Raji (cell line): Measurements from ENCODE around the gene SIRPD.

Experiments
- POLR2A ChIP-seq: IDR thresholded peaks from 2 replicates; pipeline ENCODE4 v1.6.1; 2011; ENCODE audit warnings: low read depth, low read length, control low read depth; ENCODE audit not compliant: insufficient read depth

The SIRPD gene

GRCh38 chr20:1557605-1558004 is at the start of gene SIRPD:
SIRPD (minus strand) TSS chr20:1557705; CDS start chr20:1557653, 52 bp downstream.
- TF ChIP-seq POLR2A: no peak

GRCh38 chr20:1600736-1601135 is 43.2 kb upstream of the SIRPD start:
- no peak for TF ChIP-seq POLR2A

DNA sequence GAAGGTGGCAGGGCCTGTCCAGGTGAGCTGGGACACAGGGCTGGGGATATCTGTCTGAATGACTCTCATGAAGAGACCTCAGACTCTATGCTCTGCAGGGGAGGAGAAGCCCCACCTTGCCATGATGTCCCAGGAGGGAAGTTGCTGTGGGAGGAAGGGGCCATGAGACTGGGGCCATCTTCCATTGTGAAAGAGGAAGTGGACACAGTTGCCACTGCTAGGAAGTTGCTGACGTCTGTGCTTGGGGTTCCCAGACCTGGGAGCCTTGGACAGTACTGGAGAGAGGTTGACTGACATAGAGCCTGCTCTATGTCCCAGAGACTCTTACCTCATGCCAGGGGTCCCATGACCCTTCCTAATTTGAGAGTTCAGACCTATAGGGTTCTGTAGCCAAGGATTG is 37.8 kb upstream of the SIRPD start:
- TF ChIP-seq POLR2A: no peak

- no peak for TF ChIP-seq POLR2A
Observed at GRCh38 chr20:1588533-1589460, 31.3 kb upstream of the SIRPD start.

GRCh38 chr20:1587781-1588532 is 30.5 kb upstream of the SIRPD start:
- no peak for TF ChIP-seq POLR2A

- TF ChIP-seq POLR2A: no peak
Observed at GRCh38 chr20:1579488-1579887, 22.0 kb upstream of the SIRPD start.

- TF ChIP-seq POLR2A: no peak
Observed at GRCh38 chr20:1577906-1578305, 20.4 kb upstream of the SIRPD start.

DNA sequence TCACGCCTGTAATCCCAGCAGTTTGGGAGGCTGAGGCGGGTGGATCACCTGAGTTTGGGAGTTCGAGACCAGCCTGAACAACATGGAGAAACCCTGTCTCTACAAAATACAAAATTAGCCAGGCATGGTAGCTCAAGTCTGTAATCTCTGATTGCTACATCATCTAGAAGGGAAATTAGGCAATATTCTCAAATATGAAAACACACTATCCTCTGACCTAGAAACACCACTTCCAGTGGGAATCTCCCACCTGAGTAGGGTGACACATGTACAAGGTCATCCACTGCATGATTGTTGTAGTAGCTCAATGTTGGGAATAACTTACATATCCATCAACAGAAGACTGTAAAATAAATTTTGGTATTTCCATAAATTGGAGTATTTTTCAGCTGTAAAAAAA is 19.1 kb upstream of the SIRPD start:
- no peak for TF ChIP-seq POLR2A

- TF ChIP-seq POLR2A: no peak
Observed at GRCh38 chr20:1569415-1569881, 11.9 kb upstream of the SIRPD start.

GRCh38 chr20:1568163-1568490 is 10.6 kb upstream of the SIRPD start:
- no peak for TF ChIP-seq POLR2A

DNA sequence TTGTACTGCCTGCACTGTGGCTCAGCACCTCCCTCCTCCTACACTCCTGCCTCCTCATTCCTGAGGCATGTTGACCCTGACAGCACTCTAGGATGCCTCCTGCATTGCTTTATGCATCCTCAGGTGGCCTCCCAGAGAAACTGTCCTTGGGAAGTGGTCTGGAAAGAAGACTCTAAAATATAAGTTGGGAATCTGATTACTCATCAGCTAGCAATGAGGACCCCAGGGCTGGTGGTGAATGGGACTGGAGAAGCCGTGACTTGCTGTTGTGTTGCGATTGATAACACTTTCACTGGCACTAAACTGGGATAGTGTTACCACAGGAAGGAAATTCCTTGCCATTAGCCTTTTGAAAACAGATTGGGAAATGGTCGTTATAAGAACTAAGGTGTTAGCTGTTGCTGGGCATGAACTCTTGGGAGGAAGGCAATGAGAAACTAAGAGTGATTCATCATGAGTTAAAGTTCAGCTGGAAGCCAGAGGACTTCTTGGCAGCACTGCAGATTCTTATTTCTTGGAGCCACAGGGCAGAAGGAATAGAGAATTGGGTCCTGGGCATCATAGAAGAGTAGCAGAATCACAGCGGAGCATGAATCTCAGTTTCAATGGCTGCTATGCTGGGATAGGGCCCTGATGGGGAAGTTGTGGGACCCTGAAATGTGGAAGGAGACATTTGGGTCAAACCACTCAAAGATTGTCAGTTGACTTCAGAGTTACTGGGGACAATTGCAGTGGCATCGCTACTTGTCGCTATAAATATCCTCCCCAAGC is 10.1 kb upstream of the SIRPD start:
- no peak for TF ChIP-seq POLR2A

- no peak for TF ChIP-seq POLR2A
Observed at GRCh38 chr20:1566701-1567100, 9.2 kb upstream of the SIRPD start.

DNA sequence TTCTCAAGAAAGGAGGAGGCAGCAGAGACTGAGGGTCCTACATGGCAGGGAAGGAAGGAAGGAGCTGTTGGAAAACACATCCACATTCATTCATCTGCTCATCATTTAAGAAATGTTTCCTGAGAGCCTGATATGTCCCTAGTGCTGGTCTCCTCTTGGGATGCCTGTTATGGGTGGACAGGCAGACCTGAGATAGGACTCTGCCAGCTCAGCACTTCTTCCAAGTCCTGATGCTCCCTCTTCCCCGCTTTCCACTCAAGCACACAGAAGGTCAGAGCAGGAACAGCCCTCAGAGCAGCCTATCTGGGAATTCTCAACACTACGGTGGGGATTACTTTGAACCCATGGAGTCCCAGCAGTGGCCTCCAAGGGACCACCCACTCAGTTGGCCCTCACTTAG is 8.0 kb upstream of the SIRPD start:
- TF ChIP-seq POLR2A: no peak

DNA sequence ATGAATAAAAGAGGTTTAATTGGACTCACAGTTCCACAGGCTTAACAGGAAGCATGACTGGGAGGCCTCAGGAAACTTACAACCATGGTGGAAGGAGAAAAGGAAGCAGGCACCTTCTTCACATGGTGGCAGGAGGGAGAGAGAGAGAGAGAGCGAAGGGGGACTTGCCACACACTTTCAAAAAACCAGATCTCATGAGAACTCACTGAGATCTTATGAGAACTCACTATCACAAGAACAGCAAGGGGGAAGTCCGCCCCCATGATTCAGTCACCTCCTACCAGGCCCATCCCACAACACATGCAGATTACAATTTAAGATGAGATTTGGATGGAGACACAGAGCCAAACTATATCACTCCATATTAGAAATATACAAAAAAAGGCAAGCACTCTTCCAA is 6.1 kb upstream of the SIRPD start:
- no peak for TF ChIP-seq POLR2A

- TF ChIP-seq POLR2A: no peak
Observed at GRCh38 chr20:1562622-1563021, 5.1 kb upstream of the SIRPD start.
